Activated CD8-positive, alpha-beta memory T cell treated with anti-CD3 and anti-CD28 coated beads for 24 hours (primary cell): ENCODE data around the gene FRMD5.
"Not testable (repeated sequence)": the region's sequence is repeated elsewhere in the genome, so short reads cannot be mapped to it uniquely, and the experiment has no call there.

ENCODE experiments used
- DNase-seq: peaks from one replicate; pipeline ENCODE4 v3.0.0-alpha.2; 2020

FRMD5 gene

GRCh38 chr15:44087578-44088465 is 107.2 kb downstream of the FRMD5 start:
- no peak for DNase-seq

GRCh38 chr15:44084770-44085169 is 110.3 kb downstream of the FRMD5 start:
- no peak for DNase-seq

GRCh38 chr15:44084171-44084570 is 110.9 kb downstream of the FRMD5 start:
- DNase-seq: no peak

- no peak for DNase-seq
These were observed 112.4 kb downstream of the FRMD5 start for GRCh38 chr15:44082558-44083157.

- no peak for DNase-seq
These were observed 113.8 kb downstream of the FRMD5 start for GRCh38 chr15:44081026-44082013.

GRCh38 chr15:44075535-44075934 is 119.5 kb downstream of the FRMD5 start:
- DNase-seq: no peak

GRCh38 chr15:44069489-44069888 is 125.6 kb downstream of the FRMD5 start:
- no peak for DNase-seq

GRCh38 chr15:44068347-44068746 is 126.7 kb downstream of the FRMD5 start:
- no peak for DNase-seq

- DNase-seq: peak; percentile 73
These were observed 128.8 kb downstream of the FRMD5 start for GRCh38 chr15:44066211-44066827.

- no peak for DNase-seq
These were observed 130.4 kb downstream of the FRMD5 start for GRCh38 chr15:44064706-44065105.

- DNase-seq: no peak
These were observed 136.9 kb downstream of the FRMD5 start for GRCh38 chr15:44058126-44058525.

- no peak for DNase-seq
These were observed 149.4 kb downstream of the FRMD5 start for GRCh38 chr15:44045661-44046060.

- DNase-seq: no peak
These were observed 149.9 kb downstream of the FRMD5 start for GRCh38 chr15:44045217-44045616.

GRCh38 chr15:44038755-44039191 is 156.3 kb downstream of the FRMD5 start:
- no peak for DNase-seq

GRCh38 chr15:44035781-44036699 is 159.0 kb downstream of the FRMD5 start:
- DNase-seq: no peak

- DNase-seq: no peak
These were observed 160.0 kb downstream of the FRMD5 start for GRCh38 chr15:44034933-44035624.

- no peak for DNase-seq
These were observed 160.7 kb downstream of the FRMD5 start for GRCh38 chr15:44034334-44034733.

GRCh38 chr15:44033894-44034293 is 161.2 kb downstream of the FRMD5 start:
- DNase-seq: no peak

GRCh38 chr15:44032820-44033219 is 162.3 kb downstream of the FRMD5 start:
- not testable (repeated sequence) for DNase-seq

- no peak for DNase-seq
These were observed 165.0 kb downstream of the FRMD5 start for GRCh38 chr15:44029940-44030568.
